ENCODE measurements around the gene SEMA3D.
"Not testable (repeated sequence)": the region's sequence is repeated elsewhere in the genome, so short reads cannot be mapped to it uniquely, and the experiment has no call there.

SEMA3D gene

GRCh38 chr7:85022064-85022697 lies 164.7 kb downstream of the SEMA3D start:
- DNase-seq: no peak

DNA sequence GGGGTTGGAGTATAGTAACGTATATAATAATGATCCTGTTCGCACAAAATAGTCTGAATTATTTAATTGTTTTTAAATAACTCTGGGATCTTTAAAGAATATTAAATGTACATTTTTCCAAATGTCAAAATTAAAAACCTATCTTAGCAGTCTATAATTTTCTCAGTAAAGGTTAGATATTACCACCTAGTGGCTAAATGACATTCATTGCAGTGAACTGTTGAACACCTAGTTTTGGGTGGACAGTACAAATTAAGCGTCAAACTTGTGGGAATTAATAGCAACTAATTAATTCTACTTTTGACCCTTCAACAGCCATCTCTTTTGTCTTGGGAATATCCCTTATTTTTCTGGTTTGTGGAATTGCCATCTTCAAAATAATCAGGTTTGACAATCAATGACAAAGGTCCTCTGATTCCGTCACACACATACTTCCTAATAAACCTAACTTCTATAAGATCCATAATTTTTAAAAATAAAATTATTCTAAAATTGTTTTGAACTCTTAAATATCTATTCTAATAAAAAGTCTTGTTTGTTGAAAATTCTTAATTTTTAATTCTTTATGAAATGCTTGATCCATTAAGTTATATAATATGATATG lies 165.7 kb downstream of the SEMA3D start:
- no peak for DNase-seq

DNA sequence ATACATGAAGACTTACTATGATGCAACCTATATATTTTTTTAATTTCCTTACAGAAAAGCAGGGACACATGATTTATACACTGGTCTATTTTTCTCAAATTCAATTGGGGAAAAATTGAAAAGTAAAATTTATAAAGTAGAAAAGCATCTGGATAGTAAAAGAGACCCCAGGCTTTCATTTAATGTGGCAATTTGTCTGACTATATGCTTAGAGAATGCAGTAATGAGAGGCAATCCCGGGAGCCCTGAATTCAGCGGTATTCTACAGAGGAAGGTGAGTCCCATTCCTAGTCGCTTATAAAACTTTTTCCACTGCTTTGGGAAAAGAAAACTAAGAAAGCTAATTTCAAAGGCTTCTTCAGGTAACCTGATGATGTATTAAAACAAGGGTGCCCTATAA lies 167.1 kb downstream of the SEMA3D start:
- no peak for DNase-seq

GRCh38 chr7:85019176-85019575 lies 167.7 kb downstream of the SEMA3D start:
- no peak for DNase-seq

GRCh38 chr7:85018498-85018897 lies 168.4 kb downstream of the SEMA3D start:
- no peak for DNase-seq

GRCh38 chr7:85016286-85016685 lies 170.6 kb downstream of the SEMA3D start:
- DNase-seq: no peak

- no peak for DNase-seq
Observed at GRCh38 chr7:85014936-85015660, 171.8 kb downstream of the SEMA3D start.

DNA sequence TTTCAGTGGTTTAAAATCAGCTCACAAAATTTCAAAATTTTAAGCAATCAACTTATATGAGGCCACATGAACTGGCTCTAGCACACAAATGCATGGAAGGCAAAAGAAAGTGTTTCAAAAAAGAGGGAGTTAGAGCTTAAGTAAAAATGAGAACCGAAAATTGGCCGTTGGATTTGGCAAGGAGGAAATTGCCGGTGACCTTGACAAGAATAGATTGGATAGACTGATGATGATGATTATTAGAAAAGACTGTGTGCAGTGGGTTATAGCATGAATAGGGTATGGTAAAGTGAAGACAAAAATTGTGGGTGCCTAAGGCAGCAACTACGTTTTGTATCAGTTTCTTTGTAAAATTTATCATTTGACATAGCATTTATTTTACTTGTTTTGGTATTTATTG lies 175.7 kb downstream of the SEMA3D start:
- DNase-seq: no peak

DNA sequence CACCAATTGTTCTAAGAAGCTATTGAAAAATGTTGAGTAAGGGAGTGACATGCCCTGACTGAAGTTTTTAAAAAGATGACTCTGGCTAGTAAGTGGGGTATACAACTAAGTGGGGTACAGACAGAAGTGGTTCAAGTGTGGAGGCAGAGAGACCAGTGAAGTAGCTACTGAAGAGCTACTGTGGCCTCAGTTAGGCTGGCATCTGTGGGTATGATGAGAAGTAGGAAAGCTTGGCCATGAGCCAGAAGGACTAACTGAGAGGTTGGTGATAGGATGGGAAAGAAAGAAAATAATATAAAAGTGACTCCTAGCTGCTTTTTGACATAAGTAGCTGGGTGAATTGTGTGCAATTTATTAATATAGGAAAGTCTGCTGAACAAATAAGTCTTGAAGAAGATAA lies 176.6 kb downstream of the SEMA3D start:
- no peak for DNase-seq

DNA sequence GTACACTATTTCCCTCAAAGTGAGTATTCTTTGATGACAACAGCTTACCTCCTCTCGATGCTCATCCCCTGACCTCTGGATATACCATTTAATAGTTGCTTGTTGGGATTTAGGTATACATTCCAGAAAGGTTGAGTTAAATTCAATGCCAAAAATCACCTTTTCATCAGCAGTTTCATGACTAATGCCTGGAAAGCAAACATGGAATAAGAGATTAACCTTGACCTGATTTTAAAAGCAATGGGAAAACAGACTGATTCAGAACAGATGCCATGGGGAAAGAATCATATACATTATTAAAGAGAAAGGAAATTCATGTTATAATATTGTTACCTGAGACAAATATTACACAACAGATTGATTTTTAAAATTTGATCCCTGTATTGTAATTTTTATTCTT lies 180.1 kb downstream of the SEMA3D start:
- no peak for DNase-seq

GRCh38 chr7:85004402-85004801 lies 182.5 kb downstream of the SEMA3D start:
- no peak for DNase-seq

GRCh38 chr7:85001495-85002345 lies 185.1 kb downstream of the SEMA3D start:
- DNase-seq: no peak

GRCh38 chr7:85000735-85001350 lies 186.0 kb downstream of the SEMA3D start:
- no peak for DNase-seq

- DNase-seq: no peak
Observed at GRCh38 chr7:84999450-84999849, 187.4 kb downstream of the SEMA3D start.

DNA sequence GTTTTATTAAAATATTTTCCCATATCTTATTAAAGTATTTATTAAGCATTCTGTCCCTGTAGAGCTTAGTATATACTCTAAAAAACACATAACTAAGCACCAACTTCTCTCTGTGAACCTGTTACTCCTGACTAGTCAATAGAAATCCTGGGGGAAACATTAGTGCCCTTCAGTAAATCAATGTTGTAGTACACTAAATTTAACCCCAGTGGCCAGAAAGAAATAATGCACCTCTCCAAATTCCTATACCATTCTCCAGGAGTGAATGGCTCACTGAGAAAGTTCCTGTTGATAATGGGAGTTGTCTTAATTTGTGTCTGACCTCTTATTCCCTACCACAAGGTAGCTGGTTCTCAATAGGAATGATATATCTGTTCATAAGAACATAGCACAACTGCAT lies 188.2 kb downstream of the SEMA3D start:
- no peak for DNase-seq

DNA sequence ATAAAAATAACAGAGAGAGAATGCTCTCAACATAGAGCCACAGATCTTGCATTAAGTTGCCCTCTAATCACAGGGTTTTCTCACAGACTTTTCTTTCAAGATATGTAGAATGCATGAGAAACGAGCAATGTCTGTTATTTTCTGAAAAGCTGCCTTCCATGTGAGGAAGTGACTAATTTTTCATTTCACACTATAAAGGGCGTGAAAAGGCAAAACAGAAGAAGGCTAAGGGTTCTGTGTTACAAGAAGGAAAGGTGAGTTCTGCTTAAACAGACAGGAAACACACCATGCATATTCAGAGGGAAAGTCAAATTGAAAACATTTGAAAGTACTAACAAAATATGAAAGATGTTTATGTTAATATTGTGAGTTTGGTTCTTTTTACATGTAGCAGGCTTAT lies 189.2 kb downstream of the SEMA3D start:
- DNase-seq: no peak

DNA sequence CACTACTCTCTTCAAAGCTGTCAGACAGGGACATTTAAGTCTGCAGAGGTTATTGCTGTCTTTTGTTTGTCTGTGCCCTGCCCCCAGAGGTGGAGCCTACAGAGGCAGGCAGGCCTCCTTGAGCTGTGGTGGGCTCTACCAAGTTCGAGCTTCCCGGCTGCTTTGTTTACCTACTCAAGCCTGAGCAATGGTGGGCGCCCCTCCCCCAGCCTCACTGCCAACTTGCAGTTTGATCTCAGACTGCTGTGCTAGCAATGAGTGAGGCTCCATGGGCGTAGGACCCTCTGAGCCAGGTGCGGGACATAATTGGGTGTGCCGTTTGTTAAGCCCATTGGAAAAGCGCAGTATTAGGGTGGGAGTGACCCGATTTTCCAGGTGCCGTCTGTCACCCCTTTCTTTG lies 193.9 kb downstream of the SEMA3D start:
- not testable (repeated sequence) for DNase-seq

- DNase-seq: no peak
Observed at GRCh38 chr7:84985073-84985784, 201.6 kb downstream of the SEMA3D start.

DNA sequence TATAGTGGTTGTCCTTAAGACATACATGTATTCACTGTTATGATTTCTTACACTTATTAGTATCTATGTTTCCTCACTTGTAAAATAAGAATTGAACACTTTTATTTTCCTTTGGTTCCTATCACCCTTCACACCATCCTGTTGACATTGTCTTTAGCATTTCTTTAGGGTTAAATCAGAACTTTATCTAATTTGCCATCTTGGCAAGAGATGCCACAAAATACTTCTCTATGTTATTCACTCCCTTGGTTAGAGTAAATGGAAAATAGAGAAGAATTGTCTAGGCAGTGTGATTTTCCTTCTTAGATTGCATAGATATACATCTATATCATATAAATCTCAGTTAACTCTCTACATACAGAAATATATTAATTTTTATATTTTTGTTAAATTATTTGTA lies 204.7 kb downstream of the SEMA3D start:
- DNase-seq: no peak

- no peak for DNase-seq
Observed at GRCh38 chr7:84981055-84981976, 205.5 kb downstream of the SEMA3D start.

DNA sequence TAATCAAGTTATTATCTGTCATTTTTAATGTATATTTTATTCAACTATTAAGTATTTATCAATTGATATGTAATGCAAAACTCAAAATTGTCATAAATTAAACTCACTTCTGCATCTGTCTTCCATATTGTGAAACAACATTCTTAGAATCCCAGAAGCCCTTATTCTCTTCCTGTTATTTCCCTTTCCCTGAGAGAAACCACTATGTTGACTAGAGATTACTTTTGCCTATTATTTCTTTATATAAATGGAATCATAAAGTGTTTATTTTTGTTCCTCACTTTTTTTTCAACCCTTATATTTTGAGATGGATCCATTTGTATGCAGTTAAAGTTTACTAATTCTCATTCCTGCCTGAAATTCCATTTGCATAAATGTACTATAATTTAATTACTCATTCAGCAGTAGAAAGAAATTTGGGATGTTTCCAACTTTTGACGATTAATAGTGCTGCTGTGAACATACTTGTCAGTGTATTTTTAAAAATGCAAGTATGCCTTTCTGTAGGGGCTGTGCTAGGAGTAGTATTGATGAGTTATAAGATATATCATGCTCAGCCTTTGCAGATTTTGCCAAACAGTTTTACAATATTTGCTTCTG lies 211.2 kb downstream of the SEMA3D start:
- DNase-seq: no peak
